Stomach smooth muscle (tissue), 2 donors: ENCODE results near the gene KCNJ4.

Source experiments
- H3K27ac ChIP-seq: one replicate; pipeline ENCODE4 v1.7.0; 2013; ENCODE audit warnings: mild to moderate bottlenecking, low read length, inconsistent platforms
- H3K27me3 ChIP-seq, 2 donors: one replicate each; pipeline ENCODE4 v1.7.0; 2013; ENCODE audit warnings: low read length in 2 of 2; ENCODE audit not compliant: insufficient read depth in 2 of 2, control insufficient read depth in 1 of 2
- H3K36me3 ChIP-seq, 2 donors: one replicate each; pipeline ENCODE4 v1.7.0; 2013; ENCODE audit warnings: low read length in 2 of 2; ENCODE audit not compliant: control insufficient read depth in 2 of 2, insufficient read depth in 2 of 2
- H3K4me1 ChIP-seq: one replicate; pipeline ENCODE4 v1.7.0; 2013; ENCODE audit warnings: low read length; ENCODE audit not compliant: control insufficient read depth, insufficient read depth
- H3K4me3 ChIP-seq, 2 donors: one replicate each; pipeline ENCODE4 v1.7.0; 2013; ENCODE audit warnings: low read length in 2 of 2
- H3K9ac ChIP-seq, 2 donors: one replicate each; pipeline ENCODE4 v1.7.0; 2013; ENCODE audit warnings: low read length in 2 of 2, mild to moderate bottlenecking in 1 of 2
- H3K9me3 ChIP-seq, 2 donors: one replicate each; pipeline ENCODE4 v1.7.0; 2013; ENCODE audit warnings: low read length in 2 of 2; ENCODE audit not compliant: control insufficient read depth in 2 of 2
- donor health status: healthy.
- donor health status: Pancreatic carcinoma.

The KCNJ4 gene

GRCh38 chr22:38452373-38453065 is 2.5 kb downstream of the KCNJ4 start:
- Histone ChIP-seq H3K9me3 (no peaks in the 10 kb centered on the region), H3K4me1 (peaks cover 22% of the 10 kb centered on the region), H3K4me3 (no peak overlapping the region), H3K27ac (no peak overlapping the region), H3K9ac (no peak overlapping the region), H3K27me3 (peaks cover 35 to 61% of the 10 kb centered on the region in 2 donors), H3K36me3 (no peaks in the 10 kb centered on the region)

- Histone ChIP-seq H3K9ac (no peak overlapping the region), H3K27ac (no peak overlapping the region), H3K27me3 (peaks cover 35 to 56% of the 10 kb centered on the region in 2 donors), H3K4me1 (peaks cover 22% of the 10 kb centered on the region), H3K4me3 (no peak overlapping the region), H3K36me3 (no peaks in the 10 kb centered on the region), H3K9me3 (no peaks in the 10 kb centered on the region)
These were observed 3.1 kb downstream of the KCNJ4 start for GRCh38 chr22:38451864-38452263.

GRCh38 chr22:38451404-38451803 is 3.6 kb downstream of the KCNJ4 start:
- H3K27me3 ChIP-seq, result peaks cover 35 to 53% of the 10 kb centered on the region in 2 donors
- no peak overlapping the region for H3K4me3 ChIP-seq
- no peak overlapping the region for H3K27ac ChIP-seq
- no peak overlapping the region for H3K9ac ChIP-seq
- no peaks in the 10 kb centered on the region for H3K36me3 ChIP-seq
- no peaks in the 10 kb centered on the region for H3K9me3 ChIP-seq
- H3K4me1 ChIP-seq, result peaks cover 22% of the 10 kb centered on the region

- peaks cover 36 to 50% of the 10 kb centered on the region in 2 donors for H3K27me3 ChIP-seq
- no peak overlapping the region for H3K27ac ChIP-seq
- no peak overlapping the region for H3K4me3 ChIP-seq
- H3K9ac ChIP-seq, result no peak overlapping the region
- H3K36me3 ChIP-seq, result no peaks in the 10 kb centered on the region
- no peaks in the 10 kb centered on the region for H3K9me3 ChIP-seq
- H3K4me1 ChIP-seq, result peaks cover 18% of the 10 kb centered on the region
These were observed 4.7 kb downstream of the KCNJ4 start for GRCh38 chr22:38450234-38450797.

- Histone ChIP-seq H3K27me3 (peaks cover 34 to 50% of the 10 kb centered on the region in 2 donors), H3K36me3 (no peaks in the 10 kb centered on the region), H3K27ac (no peak overlapping the region), H3K9me3 (no peaks in the 10 kb centered on the region), H3K4me3 (no peak overlapping the region), H3K9ac (no peak overlapping the region), H3K4me1 (peaks cover 16% of the 10 kb centered on the region)
These were observed 5.2 kb downstream of the KCNJ4 start for GRCh38 chr22:38449776-38450175.

- Histone ChIP-seq H3K4me3 (no peak overlapping the region), H3K9ac (no peak overlapping the region), H3K36me3 (no peaks in the 10 kb centered on the region), H3K27me3 (peaks cover 28 to 45% of the 10 kb centered on the region in 2 donors), H3K27ac (no peak overlapping the region), H3K9me3 (no peaks in the 10 kb centered on the region), H3K4me1 (peaks cover 9% of the 10 kb centered on the region)
These were observed 5.9 kb downstream of the KCNJ4 start for GRCh38 chr22:38448945-38449745.

- H3K4me3 ChIP-seq, result no peak overlapping the region
- H3K9ac ChIP-seq, result no peak overlapping the region
- no peaks in the 10 kb centered on the region for H3K9me3 ChIP-seq
- no peak overlapping the region for H3K27ac ChIP-seq
- no peaks in the 10 kb centered on the region for H3K36me3 ChIP-seq
- no peaks in the 10 kb centered on the region for H3K4me1 ChIP-seq
- peaks cover 10 to 20% of the 10 kb centered on the region in 2 donors for H3K27me3 ChIP-seq
These were observed 8.9 kb downstream of the KCNJ4 start for GRCh38 chr22:38446018-38446601.

GRCh38 chr22:38444783-38445182 is 10.2 kb downstream of the KCNJ4 start:
- peaks cover 5 to 14% of the 10 kb centered on the region in 2 donors for H3K27me3 ChIP-seq

GRCh38 chr22:38443628-38444521 is 11.1 kb downstream of the KCNJ4 start:
- H3K4me1 ChIP-seq, result no peaks in the 10 kb centered on the region
- no peak overlapping the region for H3K27ac ChIP-seq
- no peak overlapping the region for H3K9ac ChIP-seq
- no peaks in the 10 kb centered on the region for H3K9me3 ChIP-seq
- peaks cover 4 to 5% of the 10 kb centered on the region in 2 donors for H3K27me3 ChIP-seq
- no peaks in the 10 kb centered on the region for H3K36me3 ChIP-seq
- no peak overlapping the region for H3K4me3 ChIP-seq

More at GRCh38 chr22:38444783-38445182, 10.2 kb downstream of the KCNJ4 start:
- Histone ChIP-seq H3K4me1 (no peaks in the 10 kb centered on the region), H3K9me3 (no peaks in the 10 kb centered on the region), H3K4me3 (no peak overlapping the region), H3K27ac (no peak overlapping the region), H3K9ac (no peak overlapping the region), H3K36me3 (no peaks in the 10 kb centered on the region)
